Stimulated activated CD8-positive, alpha-beta memory T cell treated with anti-CD3 and anti-CD28 coated beads, Interleukin-12 subunit alpha, Interleukin-12 subunit beta, amount 100 ng/mL, for 4 hours (primary cell): ENCODE data around the gene CRY2.
"Not testable (repeated sequence)": the region's sequence is repeated elsewhere in the genome, so short reads cannot be mapped to it uniquely, and the experiment has no call there.

Experiments
- DNase-seq: peaks from one replicate; pipeline ENCODE4 v3.0.0-alpha.2; 2020; ENCODE audit warnings: low read depth

Gene CRY2

DNA sequence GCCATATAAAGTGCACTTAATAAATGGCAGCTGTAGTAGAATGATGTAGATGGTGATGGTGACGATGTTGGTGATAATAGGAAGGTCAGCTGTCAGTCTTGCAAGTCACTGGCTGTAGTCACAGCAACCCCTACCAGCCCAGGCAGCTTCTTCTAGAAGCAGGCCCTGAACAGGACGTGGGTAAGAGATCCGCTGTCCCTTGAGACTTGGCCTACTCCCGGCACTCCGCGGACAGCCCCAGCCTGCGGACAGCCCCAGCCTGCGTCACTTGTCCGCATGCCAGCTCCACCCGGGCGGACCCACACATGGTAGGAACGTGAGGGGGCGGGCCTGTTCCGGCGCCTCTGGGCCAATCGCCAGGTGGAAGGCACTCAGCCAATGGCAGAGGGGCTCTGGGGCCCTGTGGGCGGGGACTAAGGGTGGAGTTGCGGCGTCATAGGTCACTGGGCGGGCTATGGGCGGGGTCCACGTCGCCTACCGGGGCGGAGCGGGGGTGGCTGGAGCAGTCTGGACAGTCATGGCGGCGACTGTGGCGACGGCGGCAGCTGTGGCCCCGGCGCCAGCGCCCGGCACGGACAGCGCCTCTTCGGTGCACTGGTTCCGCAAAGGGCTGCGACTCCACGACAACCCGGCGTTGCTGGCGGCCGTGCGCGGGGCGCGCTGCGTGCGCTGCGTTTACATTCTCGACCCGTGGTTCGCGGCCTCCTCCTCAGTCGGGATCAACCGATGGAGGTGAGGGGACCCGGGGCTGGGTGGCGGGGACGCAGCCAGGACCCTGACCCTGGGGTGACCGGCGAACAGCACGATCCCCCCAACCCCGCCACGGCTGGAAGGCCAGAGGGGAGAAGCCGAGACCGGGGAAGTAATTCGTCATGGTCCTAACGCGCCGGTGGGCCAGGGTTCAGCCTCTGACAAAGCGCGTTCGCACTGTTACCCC lies at the start of gene CRY2:
Gene CRY2, plus strand, starts transcription at position 502 of the 937 bp plus-strand sequence. Its CDS starts 16 bp downstream, at position 518.
- peak; percentile 98 for DNase-seq

GRCh38 chr11:45798793-45799441 lies 48.4 kb upstream of the CRY2 start:
- DNase-seq, result no peak

- DNase-seq, result no peak
Observed at GRCh38 chr11:45799562-45799961, 47.7 kb upstream of the CRY2 start.

DNA sequence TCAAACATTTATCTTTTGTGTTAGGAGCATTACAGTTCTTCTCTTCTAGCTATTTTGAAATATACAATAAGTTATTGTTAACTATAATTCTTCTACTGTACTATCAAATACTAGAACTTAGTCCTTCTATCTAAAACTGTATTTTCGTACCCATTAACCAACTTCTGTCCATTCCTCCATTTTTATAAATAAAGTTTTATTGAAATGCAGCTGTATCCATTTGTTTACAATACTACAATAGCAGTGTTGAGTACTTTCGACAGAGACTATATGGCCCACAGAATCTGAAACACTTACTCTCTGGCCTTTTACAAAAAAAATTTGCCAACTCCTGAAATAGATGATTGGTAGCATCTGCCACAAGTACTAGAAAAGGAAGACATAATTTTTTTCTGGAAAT lies 47.0 kb upstream of the CRY2 start:
- DNase-seq, result no peak

- DNase-seq, result no peak
Observed at GRCh38 chr11:45801723-45802315, 45.5 kb upstream of the CRY2 start.

DNA sequence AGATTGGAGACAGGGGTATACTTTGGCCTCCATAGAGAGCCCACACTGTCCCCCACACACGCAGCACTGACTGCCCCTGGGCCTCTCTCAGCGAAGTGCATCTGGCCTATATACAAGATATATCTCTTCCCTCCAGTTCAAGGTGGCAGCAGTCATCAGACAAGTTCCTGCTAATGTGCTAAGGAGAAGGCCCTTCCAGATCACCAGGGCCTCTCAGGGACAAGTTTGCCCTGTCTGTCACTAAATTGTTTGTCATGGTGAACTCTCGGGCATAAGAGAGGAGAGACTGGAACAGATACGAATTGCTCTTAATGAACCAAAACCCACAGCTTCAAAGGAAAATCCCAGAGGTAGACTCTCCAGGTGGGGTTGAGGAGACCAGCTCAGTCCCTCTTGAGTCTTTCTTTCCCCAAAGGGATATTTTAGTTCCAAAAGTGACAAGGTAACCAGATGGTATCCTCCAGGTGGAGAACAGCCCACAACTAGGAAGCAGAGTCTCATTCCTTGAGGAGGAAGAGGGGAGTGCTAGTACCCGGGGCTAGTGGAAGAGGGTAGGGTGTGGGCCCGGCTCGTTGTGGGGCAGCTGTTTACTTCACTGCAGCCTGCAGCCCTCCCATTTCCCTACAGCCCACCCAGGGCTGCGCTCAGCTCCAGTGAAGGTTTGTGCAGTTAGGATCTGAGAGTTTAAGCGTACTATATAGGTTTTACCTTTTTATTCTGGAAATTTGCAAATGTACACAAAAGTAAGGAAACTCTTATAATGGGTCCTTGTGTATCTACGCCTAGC lies 44.6 kb upstream of the CRY2 start:
- DNase-seq, result no peak

- DNase-seq, result peak; percentile 43
Observed at GRCh38 chr11:45803971-45804760, 43.1 kb upstream of the CRY2 start.

DNA sequence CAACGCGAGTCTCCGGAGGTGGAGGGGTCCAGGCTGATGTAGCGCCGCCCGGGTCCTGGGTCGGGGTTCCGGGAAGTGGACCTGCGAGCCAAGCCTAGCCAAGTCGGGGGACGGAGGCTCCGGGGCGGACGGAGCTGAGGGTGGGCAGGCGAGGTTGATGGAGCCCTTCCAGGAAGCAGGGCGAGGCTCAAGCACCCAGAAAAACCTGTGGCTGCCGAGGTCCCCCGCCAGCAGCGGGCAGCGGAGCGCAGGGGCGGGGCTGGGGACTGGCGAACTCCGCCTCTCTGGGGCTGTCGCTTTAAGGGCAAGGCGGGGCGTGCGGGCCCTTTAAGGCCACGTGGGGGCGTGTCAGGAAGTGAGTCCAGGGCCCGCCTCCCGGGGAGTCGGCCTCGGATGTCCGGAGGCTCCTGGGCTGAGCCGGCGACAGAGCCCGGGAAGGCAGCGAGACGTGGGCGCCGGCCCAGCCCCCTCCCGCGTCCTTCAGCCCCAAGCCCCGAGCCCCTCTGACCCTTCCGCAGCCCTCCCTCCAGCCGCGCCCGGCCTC lies 42.4 kb upstream of the CRY2 start, which contains the start of gene SLC35C1:
Gene SLC35C1, plus strand, starts transcription at position 389 of the 544 bp plus-strand sequence. CDS start 653 bp downstream, outside the sequence.
- DNase-seq, result peak; percentile 90

DNA sequence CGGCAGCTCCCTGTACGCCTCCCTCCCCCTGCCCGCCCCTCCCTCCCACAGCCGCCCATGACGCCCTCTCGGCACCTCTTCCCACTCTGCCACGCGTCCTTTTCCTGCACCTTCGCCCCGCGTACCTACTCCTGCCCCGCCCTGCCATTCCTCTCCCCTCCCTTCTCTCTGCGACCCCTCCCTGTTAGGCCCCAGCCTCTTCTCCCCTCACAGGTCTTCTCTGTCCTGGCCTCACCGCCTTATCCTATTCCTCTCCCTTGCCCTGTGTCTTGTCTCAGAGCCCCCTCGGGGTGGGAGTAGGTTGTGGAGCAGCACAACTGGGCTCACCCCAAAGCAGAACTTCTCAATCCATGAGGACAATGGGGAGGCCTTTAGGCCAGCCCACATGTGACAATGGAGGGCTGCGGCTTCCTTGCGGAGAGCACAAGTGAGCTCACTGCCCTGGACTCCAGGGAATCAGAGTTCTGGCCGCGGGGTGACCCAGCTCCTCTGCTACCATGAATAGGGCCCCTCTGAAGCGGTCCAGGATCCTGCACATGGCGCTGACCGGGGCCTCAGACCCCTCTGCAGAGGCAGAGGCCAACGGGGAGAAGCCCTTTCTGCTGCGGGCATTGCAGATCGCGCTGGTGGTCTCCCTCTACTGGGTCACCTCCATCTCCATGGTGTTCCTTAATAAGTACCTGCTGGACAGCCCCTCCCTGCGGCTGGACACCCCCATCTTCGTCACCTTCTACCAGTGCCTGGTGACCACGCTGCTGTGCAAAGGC lies 41.8 kb upstream of the CRY2 start:
- DNase-seq, result no peak

- no peak for DNase-seq
Observed at GRCh38 chr11:45806072-45806933, 41.0 kb upstream of the CRY2 start.

DNA sequence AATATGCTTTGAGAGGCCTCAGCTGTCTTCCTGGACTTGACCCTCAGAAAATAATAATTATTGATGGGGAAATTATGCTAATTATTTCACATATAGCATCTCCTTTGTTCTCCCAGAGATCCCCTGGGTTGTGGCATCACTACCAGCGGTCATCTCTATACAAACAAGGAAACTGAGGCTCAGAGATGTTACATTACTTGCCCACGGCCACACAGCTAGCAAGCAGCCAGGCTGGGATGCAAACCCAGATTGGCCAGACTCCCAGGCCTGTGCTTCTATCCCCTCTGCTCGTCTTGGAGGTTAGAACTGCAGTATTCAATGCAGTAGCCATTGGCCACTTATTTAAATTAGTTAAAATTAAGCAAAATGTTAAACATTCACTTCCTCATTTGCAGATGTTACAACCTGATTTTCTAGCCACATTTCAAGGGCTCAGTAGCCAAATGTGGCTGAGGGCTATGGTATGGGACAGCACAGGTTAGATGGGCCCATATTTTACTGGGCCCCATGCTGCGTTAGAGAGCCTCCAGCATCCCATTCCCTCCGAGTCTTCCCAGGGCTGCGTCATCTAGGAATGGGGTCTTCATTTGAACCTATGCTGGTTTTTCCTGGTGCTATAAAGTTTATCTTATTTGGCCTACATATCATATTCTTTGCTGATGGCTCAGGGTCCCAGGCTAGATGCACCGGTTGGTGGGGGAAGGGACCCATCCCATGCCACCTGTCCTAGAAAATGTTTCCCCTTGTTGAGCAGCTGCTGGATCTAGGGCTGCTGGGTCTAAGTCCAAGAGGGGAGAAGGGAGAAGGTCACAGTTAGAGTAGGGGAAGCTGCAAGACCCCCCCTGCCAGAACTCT lies 40.1 kb upstream of the CRY2 start:
- DNase-seq, result no peak

- no peak for DNase-seq
Observed at GRCh38 chr11:45807792-45808238, 39.5 kb upstream of the CRY2 start.

DNA sequence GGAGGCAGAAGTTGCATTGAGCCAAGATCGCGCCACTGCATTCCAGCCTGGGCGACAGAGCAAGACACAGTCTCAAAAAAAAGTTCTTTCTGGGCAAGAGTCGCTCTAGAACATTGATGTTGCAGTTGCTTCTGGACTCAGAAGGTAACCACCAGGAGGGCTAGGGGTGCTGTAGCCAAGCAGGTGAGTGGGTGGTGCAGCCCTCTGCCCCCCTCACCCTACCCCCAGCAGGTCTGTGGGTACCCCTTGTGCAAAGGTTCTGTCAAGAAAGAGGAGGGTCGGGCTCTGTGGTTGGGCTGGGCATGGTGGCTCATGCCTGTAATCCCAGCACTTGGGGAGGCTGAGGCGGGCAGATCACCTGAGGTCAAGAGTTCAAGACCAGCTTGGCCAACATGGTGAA lies 38.8 kb upstream of the CRY2 start:
- DNase-seq, result not testable (repeated sequence)

DNA sequence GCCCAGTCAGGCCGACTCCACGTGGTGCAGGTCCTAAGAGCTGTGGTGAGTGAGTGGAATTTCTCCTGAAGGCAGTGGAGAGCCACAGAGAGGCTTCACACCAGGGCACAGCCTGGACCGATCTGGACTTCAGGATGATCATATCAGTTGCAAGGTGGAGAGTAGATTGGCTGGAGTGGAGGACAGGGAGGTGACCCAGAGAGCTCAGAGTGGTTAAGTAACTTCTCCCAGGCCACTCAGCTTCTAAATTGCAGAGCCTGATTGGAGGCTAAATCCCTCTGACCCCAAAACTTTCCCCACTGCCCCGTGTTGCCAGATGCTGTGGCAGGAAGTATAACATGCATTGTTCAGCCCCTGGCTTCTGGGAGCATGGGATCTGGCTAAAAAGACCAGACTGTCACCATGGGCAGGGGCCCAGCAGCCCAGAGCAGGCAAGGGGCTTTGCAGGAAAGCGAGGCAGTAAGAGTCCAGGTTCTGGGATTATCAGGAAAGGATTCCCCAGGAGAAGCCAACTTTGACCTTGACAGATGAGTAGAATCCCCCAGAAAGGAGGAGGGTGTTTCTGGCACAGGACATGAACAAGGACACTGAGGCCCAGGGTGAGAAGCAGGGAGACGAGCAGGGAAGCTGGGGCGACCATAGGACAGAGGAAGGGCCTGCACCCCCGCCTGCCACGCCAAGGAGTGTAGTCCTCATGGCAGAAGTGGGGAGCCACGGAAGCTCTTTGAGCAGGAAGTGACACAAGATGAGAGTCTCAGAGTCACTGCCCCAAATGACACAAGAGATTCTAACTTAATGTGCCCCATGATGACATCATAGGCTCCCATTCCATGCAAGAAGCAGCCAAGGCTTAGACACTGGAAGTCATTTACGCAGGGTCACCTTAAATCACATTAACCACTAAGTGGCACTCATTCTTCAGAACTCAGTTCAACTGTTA lies 37.5 kb upstream of the CRY2 start:
- DNase-seq, result no peak

DNA sequence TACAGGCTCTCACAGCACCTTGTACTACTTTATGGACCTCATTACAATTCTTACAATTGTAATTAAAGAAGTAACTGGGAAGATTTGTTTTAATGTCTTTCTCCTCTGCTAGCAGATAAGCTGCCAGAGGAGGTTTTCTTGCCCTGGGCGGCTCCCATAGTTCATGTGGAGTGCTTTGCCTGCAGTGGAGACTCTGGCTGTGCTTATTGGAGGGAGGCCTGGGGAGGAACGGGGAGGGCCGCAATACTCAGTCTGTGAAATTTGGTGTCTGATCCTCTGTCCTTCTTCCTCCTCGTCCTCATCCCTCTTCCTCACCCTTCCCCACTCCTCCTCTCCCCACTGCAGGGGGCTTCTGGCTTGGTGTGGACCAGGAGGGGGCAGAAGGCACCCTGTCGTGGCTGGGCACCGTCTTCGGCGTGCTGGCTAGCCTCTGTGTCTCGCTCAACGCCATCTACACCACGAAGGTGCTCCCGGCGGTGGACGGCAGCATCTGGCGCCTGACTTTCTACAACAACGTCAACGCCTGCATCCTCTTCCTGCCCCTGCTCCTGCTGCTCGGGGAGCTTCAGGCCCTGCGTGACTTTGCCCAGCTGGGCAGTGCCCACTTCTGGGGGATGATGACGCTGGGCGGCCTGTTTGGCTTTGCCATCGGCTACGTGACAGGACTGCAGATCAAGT lies 36.7 kb upstream of the CRY2 start:
- no peak for DNase-seq

DNA sequence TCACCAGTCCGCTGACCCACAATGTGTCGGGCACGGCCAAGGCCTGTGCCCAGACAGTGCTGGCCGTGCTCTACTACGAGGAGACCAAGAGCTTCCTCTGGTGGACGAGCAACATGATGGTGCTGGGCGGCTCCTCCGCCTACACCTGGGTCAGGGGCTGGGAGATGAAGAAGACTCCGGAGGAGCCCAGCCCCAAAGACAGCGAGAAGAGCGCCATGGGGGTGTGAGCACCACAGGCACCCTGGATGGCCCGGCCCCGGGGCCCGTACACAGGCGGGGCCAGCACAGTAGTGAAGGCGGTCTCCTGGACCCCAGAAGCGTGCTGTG lies 36.2 kb upstream of the CRY2 start:
- DNase-seq, result no peak
